ENCODE data around the gene COL4A2. TPM values are rescaled to one million over a fixed set of nuclear protein-coding genes. Genes with fewer than 3 reads are reported as not detected.

COL4A2 gene
- total RNA-seq, 1 donor from 2014 or later, result 785 TPM

GRCh38 chr13:110272651-110273050 lies 34.4 kb upstream of the COL4A2 start:
- no peak for DNase-seq

DNA sequence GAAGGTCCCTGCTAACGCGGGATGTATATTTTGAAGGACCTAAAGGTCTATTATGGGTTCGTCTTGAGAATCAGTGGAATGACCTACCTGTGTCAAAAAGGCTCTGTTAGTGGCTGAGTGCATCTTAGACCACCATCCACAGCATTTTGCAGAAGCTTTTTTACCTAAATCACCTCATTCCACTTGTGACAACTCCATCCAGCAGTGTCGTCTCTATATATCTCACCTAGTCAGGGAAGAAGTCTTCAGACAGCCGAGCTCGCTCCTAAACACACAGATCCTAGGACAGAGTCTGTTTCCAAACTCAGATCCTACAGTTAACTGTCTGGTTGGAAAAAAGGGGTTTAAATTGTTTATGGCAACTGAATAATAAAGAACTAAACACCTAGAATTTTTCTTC lies 33.8 kb upstream of the COL4A2 start:
- no peak for DNase-seq

DNA sequence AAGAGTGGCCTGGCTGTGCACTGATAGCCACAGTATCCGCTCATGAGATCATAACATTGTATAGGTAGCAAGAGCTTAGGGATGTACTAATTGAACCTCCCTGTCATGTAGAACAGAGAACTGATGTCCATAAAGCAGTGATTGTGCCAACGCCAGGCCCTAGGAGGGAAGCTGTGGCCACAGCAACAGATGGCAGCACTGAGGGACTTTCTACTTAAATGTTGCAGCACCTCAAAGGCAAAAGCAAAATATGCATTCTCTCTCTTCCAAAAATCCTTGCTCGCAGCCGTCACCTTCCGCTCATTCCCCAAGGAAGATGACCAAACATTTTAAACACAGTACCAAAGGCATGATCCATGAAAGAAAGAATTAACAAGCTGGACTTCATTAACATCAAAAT lies 32.4 kb upstream of the COL4A2 start:
- DNase-seq, result peak; percentile 41

DNA sequence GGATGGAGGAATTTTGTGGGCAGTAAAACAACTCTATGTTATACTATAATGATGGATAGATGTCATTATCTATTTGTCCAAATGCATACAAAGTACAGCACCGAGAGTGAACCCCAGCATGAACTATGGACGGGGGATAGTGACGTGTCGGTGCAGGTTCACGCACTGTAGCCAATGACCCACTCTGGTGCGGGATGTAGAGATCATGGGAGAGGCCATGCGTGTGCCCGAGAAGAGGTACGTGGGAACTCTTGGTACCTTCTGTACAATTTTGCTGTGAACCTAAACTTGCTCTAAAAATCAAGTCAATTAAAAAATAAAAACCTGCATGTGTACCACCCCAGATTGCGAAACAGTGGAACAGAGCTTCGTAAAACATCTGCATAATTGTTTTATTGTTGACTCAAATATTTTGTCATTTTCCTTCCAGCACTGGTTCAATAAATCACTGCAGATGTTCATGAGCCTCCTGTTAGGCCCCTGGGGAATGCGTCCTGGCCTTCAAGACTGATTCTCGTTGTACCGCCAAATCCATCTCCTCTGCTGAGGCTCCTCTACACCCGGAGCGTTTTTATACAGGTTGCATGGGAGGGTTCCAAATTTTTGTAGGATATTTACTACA lies 31.0 kb upstream of the COL4A2 start:
- DNase-seq, result peak; percentile 75

GRCh38 chr13:110276553-110276950 lies 30.5 kb upstream of the COL4A2 start:
- no peak for DNase-seq

- no peak for DNase-seq
Measured at GRCh38 chr13:110277357-110277975, 29.6 kb upstream of the COL4A2 start.

- no peak for DNase-seq
Measured at GRCh38 chr13:110278859-110279258, 28.2 kb upstream of the COL4A2 start.

GRCh38 chr13:110279684-110280083 lies 27.4 kb upstream of the COL4A2 start:
- DNase-seq, result no peak

GRCh38 chr13:110280231-110280813 lies 26.8 kb upstream of the COL4A2 start:
- no peak for DNase-seq

DNA sequence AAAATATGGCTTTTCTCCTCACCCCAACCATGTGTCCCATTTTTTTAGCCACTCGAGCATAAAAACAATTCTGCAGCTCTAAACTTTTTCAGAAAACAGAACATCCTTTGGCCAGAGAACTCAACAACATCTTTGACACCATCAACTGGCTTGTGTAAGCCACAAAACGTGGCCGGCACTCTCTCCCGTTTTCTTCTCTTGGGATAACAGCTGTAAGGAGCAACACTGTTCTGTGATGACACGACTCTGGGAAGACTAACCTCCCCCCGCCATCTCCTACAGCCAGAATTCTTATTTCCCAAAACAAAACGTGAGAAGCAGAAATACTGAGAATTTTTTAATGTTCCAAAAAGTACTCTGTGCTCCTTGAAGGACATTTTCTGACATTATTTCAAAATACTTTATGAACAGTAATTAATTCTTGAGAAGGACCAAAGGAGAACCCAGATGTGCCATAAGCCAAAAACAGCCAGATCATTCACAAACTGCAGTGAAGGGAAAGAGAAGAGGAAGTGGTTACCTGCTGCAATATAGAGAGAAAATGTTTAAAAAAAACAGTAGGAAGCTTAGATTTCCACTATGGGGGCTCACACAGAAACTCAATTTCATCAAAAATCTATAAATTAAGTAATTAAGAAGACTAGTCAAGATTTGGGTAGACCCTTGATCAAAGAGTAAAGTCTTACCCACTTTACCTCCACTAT lies 25.9 kb upstream of the COL4A2 start:
- peak; percentile 64 for DNase-seq

GRCh38 chr13:110281736-110282135 lies 25.3 kb upstream of the COL4A2 start:
- DNase-seq, result no peak

GRCh38 chr13:110282316-110282841 lies 24.7 kb upstream of the COL4A2 start:
- no peak for DNase-seq

DNA sequence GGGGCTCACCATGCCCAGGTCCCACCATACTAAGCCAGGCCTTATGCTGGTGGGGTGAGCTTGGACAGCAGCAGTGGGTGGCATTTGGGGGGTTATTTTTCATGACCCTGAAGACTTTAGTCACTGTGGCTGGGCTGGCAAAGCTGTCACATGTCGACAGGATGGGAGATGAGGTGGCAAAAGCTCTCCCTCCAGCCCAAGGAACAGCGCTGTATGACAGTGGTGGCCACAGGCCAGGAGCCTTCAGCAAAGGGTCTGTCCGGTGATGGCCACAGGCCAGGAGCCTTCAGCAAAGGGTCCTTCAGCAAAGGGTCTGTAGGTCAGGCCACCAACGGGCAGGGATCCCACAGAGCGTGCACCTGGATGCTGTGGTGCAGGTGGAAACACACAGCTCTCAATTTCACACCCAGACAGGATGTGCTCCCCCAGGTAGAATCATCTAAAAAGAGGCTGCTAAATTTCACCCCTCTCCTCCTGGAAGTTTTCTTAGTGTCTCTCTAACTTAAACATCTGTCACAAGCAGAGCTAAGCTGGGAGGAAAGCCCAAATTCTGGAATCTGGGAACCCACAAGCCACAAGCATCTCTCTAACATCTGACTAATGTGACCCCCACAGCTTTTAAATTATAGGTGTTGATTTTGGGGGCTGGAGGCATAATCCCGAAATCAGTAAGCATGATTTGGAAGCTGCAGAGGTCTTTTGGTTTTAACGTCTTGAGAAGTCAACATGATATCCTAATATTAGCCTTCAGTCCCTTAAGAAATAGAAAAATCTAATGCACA lies 23.2 kb upstream of the COL4A2 start:
- DNase-seq, result no peak

GRCh38 chr13:110284779-110285484 lies 22.2 kb upstream of the COL4A2 start:
- no peak for DNase-seq

DNA sequence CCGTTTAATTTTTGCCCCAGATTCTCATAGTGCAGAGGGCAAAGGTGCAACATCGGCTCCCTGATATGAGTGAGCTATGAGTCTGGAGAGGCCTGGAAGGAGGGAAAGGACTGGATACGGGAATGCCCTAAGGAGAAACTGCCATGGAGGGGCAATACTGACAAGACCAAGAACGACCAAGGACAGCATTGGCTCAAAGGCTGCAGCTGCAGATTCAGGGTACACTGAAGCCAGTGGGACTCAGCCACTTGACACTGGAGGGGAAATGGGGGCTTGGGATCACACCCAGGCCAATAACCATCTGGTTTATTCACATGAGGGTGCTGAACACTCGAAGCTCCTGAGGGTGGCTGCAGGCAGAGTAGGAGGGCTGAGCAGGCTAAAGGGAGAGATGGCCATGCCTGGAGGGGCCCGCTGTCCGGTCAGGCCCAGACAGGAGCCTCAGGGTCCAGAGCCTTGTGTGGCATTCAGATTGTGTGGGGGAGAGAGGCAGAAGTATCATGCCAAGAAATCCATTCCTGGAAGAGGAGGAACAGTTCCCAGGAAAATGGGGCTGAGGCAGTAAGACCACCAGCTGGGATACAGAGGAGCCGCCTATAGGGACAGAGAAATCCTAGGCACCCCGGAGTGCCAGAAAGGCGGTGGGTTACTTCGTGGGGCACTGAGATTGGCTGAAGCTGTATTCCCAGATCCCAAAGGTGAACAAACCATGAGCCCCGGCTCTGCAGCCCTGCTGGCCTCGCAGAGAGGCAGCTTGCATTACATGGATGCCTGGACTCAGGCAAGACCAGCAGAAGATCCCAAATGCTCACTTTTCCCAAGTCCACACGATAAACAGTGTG lies 20.9 kb upstream of the COL4A2 start:
- no peak for DNase-seq

GRCh38 chr13:110286833-110287819 lies 20.0 kb upstream of the COL4A2 start:
- peak; percentile 37 for DNase-seq

DNA sequence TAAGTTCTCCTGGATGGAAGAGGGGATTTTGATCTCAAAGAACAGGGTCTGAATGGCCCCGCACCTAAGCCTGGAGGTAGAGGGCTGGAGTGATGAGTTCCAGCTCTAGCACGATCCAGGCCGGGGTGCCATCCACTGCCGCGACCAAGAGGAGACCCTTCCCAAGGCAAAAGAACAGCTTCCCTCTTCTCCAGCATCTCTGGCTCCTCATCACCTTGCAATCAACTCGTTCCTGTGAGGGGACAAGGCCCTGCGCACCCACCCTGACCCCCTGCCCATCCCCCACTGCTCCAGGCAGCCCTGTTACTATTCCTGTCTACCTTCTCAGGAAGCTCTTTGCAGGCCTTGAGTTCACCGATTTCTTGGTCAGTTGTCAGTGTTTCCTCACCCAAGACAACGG lies 17.9 kb upstream of the COL4A2 start:
- DNase-seq, result no peak

DNA sequence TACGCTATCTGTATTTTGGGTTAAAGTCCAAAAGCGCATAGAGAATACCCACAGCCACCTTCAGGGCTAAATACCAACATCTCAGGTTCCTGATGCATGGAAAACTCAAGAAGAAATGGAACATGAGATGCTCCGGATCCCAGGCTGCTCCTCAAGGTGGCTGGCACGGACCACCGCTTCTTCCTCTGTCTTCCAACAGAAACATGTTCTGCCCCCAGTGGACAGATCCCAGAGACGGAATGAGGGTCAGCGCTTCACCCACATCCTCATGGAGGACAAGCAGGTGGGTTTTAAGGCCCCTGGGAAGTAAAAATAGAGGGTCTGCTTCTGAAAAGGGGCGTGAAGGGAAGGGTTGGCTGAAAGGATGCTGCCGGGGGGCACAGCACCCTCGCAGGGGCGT lies 17.4 kb upstream of the COL4A2 start:
- DNase-seq, result no peak

DNA sequence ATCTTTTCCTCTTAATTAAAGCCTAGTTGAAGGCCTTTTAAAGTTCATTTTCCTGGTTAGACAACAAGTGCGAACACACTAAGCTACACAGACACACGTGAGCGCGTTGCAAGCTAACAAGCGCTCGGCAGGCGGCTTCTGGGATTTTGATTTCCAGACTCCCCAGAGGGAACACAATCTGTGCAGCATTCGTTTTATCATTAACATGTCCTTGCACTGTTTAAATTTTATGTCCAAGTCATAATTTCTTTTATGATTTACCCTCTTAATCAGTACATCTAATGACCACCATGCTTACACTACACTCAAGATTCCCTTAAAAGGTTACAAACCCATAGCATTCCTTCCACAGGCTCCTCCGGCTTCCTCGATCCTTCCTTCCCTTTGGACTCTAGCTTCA lies 16.9 kb upstream of the COL4A2 start:
- no peak for DNase-seq
